Measurements from ENCODE around the gene TGM5. TPM values are rescaled to one million over a fixed set of nuclear protein-coding genes. Genes with fewer than 3 reads are reported as not detected.

The TGM5 gene
- total and polyA plus RNA-seq, 7 donors, result 0.28 TPM; not detected in 6

GRCh38 chr15:43283526-43283925 lies 16.8 kb upstream of the TGM5 start:
- intact Hi-C loops (cut with DNase I), result loop anchor here (10.0 kb wide), 1 partner anchor 59 kb away; the partner anchor contains the start of gene EPB42
- no peaks in the 10 kb centered on the region for H3K4me1 ChIP-seq
- no peaks in the 10 kb centered on the region for H3K27me3 ChIP-seq
- no peak overlapping the region for H3K4me3 ChIP-seq
- TF ChIP-seq CTCF (IDR thresholded peaks at IDR 0.05) (no peak), POLR2AphosphoS5 (IDR thresholded peaks at IDR 0.05) (no peak), POLR2A (IDR thresholded peaks at IDR 0.05) (no peak), EP300 (IDR thresholded peaks at IDR 0.05) (no peak)
- no peak overlapping the region for H3K27ac ChIP-seq
- 69 to 84% methylated on average over 1 of the region's 1 CpG for WGBS, 2 donors
- no peaks in the 10 kb centered on the region for H3K9me3 ChIP-seq
- DNase-seq, result no peak
- no peaks in the 10 kb centered on the region for H3K36me3 ChIP-seq

DNA sequence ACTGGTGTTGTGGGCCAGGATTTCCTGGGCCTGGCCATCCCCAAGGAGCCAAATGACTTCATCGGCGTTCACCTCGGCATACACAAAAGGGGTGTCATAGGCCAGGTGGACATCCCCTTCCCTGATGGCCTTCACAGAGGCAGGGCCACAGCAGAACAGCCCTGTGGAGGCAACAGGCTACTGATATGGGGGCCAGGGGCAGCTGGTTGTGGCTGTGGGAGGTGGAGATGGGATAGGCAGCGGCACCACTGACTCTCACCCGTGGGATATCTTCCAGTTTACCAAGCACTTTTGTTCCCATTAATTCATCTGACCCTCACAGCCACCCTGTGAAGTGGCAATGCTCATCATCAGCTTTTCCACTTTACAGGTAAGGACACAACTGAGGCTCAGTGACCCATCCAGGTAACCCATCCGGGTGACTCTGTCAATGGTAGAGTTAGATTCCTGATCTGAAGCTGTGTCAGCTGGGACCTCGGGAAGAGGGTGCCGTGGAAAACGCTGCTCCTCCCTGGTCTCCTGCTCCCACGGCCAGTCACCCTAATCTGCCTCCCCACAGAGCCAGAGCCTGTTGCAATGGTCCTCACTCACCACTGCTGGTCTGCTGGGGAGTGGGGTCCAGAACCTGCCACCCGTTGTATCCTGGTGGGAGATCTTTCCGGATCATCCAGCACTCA lies 15.3 kb upstream of the TGM5 start:
- H3K4me3 ChIP-seq, result no peak overlapping the region
- TF ChIP-seq POLR2A (IDR thresholded peaks at IDR 0.05) (no peak), POLR2AphosphoS5 (IDR thresholded peaks at IDR 0.05) (no peak), CTCF (IDR thresholded peaks at IDR 0.05) (no peak), EP300 (IDR thresholded peaks at IDR 0.05) (no peak)
- H3K4me1 ChIP-seq, result no peaks in the 10 kb centered on the region
- H3K27me3 ChIP-seq, result no peaks in the 10 kb centered on the region
- no peak overlapping the region for H3K27ac ChIP-seq
- intact Hi-C loops (cut with DNase I), result loop anchor here (10.0 kb wide), 1 partner anchor 57 kb away; the partner anchor contains the start of gene EPB42
- no peak for DNase-seq
- 89 to 90% methylated on average over 12 of the region's 12 CpGs for WGBS, 2 donors
- no peaks in the 10 kb centered on the region for H3K36me3 ChIP-seq
- H3K9me3 ChIP-seq, result no peaks in the 10 kb centered on the region

DNA sequence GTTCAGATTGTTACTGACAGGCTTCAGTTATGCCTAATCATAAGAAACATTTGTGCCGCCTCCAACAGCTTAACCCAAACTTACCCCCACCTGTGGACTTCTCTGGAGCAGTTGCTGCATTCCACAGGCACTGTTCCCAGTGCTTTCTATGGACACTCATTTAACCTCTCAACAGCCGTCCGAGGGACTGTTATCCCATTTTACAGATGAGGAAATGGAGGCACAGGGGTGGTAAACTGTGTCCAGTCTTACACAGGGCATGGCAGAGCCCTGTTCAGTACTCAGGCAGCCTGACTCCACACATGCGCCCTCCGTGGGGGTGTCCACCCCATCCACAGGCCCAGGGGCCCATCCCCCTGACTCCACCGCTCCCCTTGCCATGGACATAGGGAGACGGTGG lies 14.3 kb upstream of the TGM5 start:
- intact Hi-C loops (cut with DNase I), result loop anchor here (10.0 kb wide), 1 partner anchor 56 kb away; the partner anchor contains the start of gene EPB42
- H3K4me1 ChIP-seq, result no peaks in the 10 kb centered on the region
- H3K9me3 ChIP-seq, result no peaks in the 10 kb centered on the region
- DNase-seq, result no peak
- WGBS, 2 donors, result 88 to 90% methylated on average over 7 of the region's 7 CpGs
- H3K36me3 ChIP-seq, result no peaks in the 10 kb centered on the region
- no peak overlapping the region for H3K27ac ChIP-seq
- no peak for TF ChIP-seq POLR2AphosphoS5 (IDR thresholded peaks at IDR 0.05)
- TF ChIP-seq POLR2A (IDR thresholded peaks at IDR 0.05), result no peak
- TF ChIP-seq EP300 (IDR thresholded peaks at IDR 0.05), result no peak
- TF ChIP-seq CTCF (IDR thresholded peaks at IDR 0.05), result no peak
- no peak overlapping the region for H3K4me3 ChIP-seq
- H3K27me3 ChIP-seq, result peaks cover 0 to 2% (median 0%) of the 10 kb centered on the region in 3 donors

- Histone ChIP-seq H3K36me3 (no peaks in the 10 kb centered on the region), H3K9me3 (no peaks in the 10 kb centered on the region), H3K4me3 (no peak overlapping the region), H3K27ac (no peak overlapping the region), H3K4me1 (no peaks in the 10 kb centered on the region), H3K27me3 (peaks cover 0 to 9% (median 0%) of the 10 kb centered on the region in 3 donors)
- DNase-seq, result no peak
- WGBS, 2 donors, result 83 to 86% methylated on average over 7 of the region's 7 CpGs
- intact Hi-C loops (cut with DNase I), result no loop called here
- TF ChIP-seq EP300 (IDR thresholded peaks at IDR 0.05) (no peak), CTCF (IDR thresholded peaks at IDR 0.05) (no peak), POLR2AphosphoS5 (IDR thresholded peaks at IDR 0.05) (no peak), POLR2A (IDR thresholded peaks at IDR 0.05) (no peak)
Measured at GRCh38 chr15:43279496-43279895, 12.8 kb upstream of the TGM5 start.
